HG02852 (cell line): ENCODE results near the gene NPEPPS.

ENCODE experiments used
- ATAC-seq: cut with Tn5 transposase; IDR thresholded peaks from one replicate; pipeline ENCODE4 v1.9.1; 2021; ENCODE audit warnings: mild to moderate bottlenecking, moderate library complexity; ENCODE audit not compliant: unreplicated experiment

Gene NPEPPS

GRCh38 chr17:47624727-47625068 lies 93.8 kb downstream of the NPEPPS start:
- ATAC-seq = no peak

- ATAC-seq = no peak
Measured at GRCh38 chr17:47628014-47628566, 97.2 kb downstream of the NPEPPS start.

- ATAC-seq = no peak
Measured at GRCh38 chr17:47629826-47630225, 98.9 kb downstream of the NPEPPS start.

- no peak for ATAC-seq
Measured at GRCh38 chr17:47630614-47631013, 99.7 kb downstream of the NPEPPS start.

- ATAC-seq = no peak
Measured at GRCh38 chr17:47632991-47633390, 102.1 kb downstream of the NPEPPS start.

- ATAC-seq = no peak
Measured at GRCh38 chr17:47633996-47634395, 103.1 kb downstream of the NPEPPS start.

GRCh38 chr17:47634870-47635269 lies 104.0 kb downstream of the NPEPPS start:
- no peak for ATAC-seq

GRCh38 chr17:47635734-47636133 lies 104.8 kb downstream of the NPEPPS start:
- ATAC-seq = no peak

GRCh38 chr17:47636273-47637030 lies 105.5 kb downstream of the NPEPPS start:
- ATAC-seq = no peak

- ATAC-seq = no peak
Measured at GRCh38 chr17:47638903-47639302, 108.0 kb downstream of the NPEPPS start.

GRCh38 chr17:47640076-47640475 lies 109.2 kb downstream of the NPEPPS start:
- no peak for ATAC-seq

- ATAC-seq = no peak
Measured at GRCh38 chr17:47641202-47641601, 110.3 kb downstream of the NPEPPS start.

- no peak for ATAC-seq
Measured at GRCh38 chr17:47643116-47643515, 112.2 kb downstream of the NPEPPS start.

GRCh38 chr17:47644324-47644723 lies 113.4 kb downstream of the NPEPPS start:
- ATAC-seq = no peak

- ATAC-seq = peak; percentile 82
Measured at GRCh38 chr17:47649153-47649971, 118.5 kb downstream of the NPEPPS start, which contains the start of gene KPNB1. Gene KPNB1 (plus strand): TSS chr17:47649919. CDS start chr17:47650245, 326 bp downstream.

GRCh38 chr17:47649972-47650524 lies 119.1 kb downstream of the NPEPPS start:
- ATAC-seq = no peak

- ATAC-seq = peak; percentile 46
Measured at GRCh38 chr17:47650525-47651522, 119.9 kb downstream of the NPEPPS start.

GRCh38 chr17:47651704-47652103 lies 120.8 kb downstream of the NPEPPS start:
- ATAC-seq = no peak

- ATAC-seq = no peak
Measured at GRCh38 chr17:47652570-47652969, 121.7 kb downstream of the NPEPPS start.

- no peak for ATAC-seq
Measured at GRCh38 chr17:47653442-47653841, 122.5 kb downstream of the NPEPPS start.
